WERI-Rb-1 (cell line): ENCODE results near the gene COL6A3.

ENCODE experiments used
- DNase-seq: peaks from one replicate; pipeline ENCODE4 v3.0.0-alpha.2; 2020
- H3K27ac ChIP-seq: fragments of 250-450 bp; sonication (Bioruptor Pico); 2 replicates; pipeline ENCODE4 v1.5.1; 2020; ENCODE audit warnings: mild to moderate bottlenecking, moderate library complexity
- H3K27me3 ChIP-seq: fragments of 250-450 bp; sonication (Bioruptor Pico); 2 replicates; pipeline ENCODE4 v1.5.1; 2021; ENCODE audit warnings: mild to moderate bottlenecking, low read depth, moderate library complexity; ENCODE audit not compliant: insufficient read depth, severe bottlenecking
- H3K36me3 ChIP-seq: fragments of 250-450 bp; sonication (Bioruptor Pico); 2 replicates; pipeline ENCODE4 v1.5.1; 2020; ENCODE audit warnings: mild to moderate bottlenecking, moderate library complexity
- H3K4me3 ChIP-seq: 2 replicates; pipeline ENCODE4 v1.5.1; 2011; ENCODE audit warnings: low read depth, mild to moderate bottlenecking, control low read depth, low read length
- H3K9me3 ChIP-seq: fragments of 250-450 bp; sonication (Bioruptor Pico); 2 replicates; pipeline ENCODE4 v1.5.1; 2021; ENCODE audit warnings: mild to moderate bottlenecking, moderate library complexity; ENCODE audit not compliant: severe bottlenecking
- CTCF ChIP-seq: IDR thresholded peaks from 2 replicates; pipeline ENCODE4 v1.5.1; 2011; ENCODE audit warnings: low read depth, mild to moderate bottlenecking, control low read depth, inconsistent platforms, low read length

COL6A3 gene

GRCh38 chr2:237438080-237438940 is 24.3 kb upstream of the COL6A3 start:
- Histone ChIP-seq H3K9me3 (no peaks in the 10 kb centered on the region), H3K27ac (no peak overlapping the region), H3K36me3 (no peaks in the 10 kb centered on the region), H3K4me3 (no peak overlapping the region), H3K27me3 (peaks cover 92% of the 10 kb centered on the region)
- no peak for DNase-seq
- TF ChIP-seq CTCF: no peak

GRCh38 chr2:237437566-237437965 is 23.6 kb upstream of the COL6A3 start:
- no peaks in the 10 kb centered on the region for H3K9me3 ChIP-seq
- DNase-seq: no peak
- no peaks in the 10 kb centered on the region for H3K36me3 ChIP-seq
- no peak overlapping the region for H3K27ac ChIP-seq
- H3K4me3 ChIP-seq: no peak overlapping the region
- no peak for TF ChIP-seq CTCF
- peaks cover 93% of the 10 kb centered on the region for H3K27me3 ChIP-seq

GRCh38 chr2:237435844-237436587 is 22.1 kb upstream of the COL6A3 start:
- Histone ChIP-seq H3K27me3 (peaks cover 95% of the 10 kb centered on the region), H3K4me3 (no peak overlapping the region), H3K27ac (no peak overlapping the region), H3K9me3 (no peaks in the 10 kb centered on the region), H3K36me3 (no peaks in the 10 kb centered on the region)
- DNase-seq: no peak
- no peak for TF ChIP-seq CTCF

GRCh38 chr2:237434866-237435311 is 20.9 kb upstream of the COL6A3 start:
- TF ChIP-seq CTCF: no peak
- Histone ChIP-seq H3K4me3 (no peak overlapping the region), H3K36me3 (no peaks in the 10 kb centered on the region), H3K27ac (no peak overlapping the region), H3K27me3 (peaks cover 86% of the 10 kb centered on the region), H3K9me3 (no peaks in the 10 kb centered on the region)
- no peak for DNase-seq

GRCh38 chr2:237433920-237434676 is 20.1 kb upstream of the COL6A3 start:
- H3K4me3 ChIP-seq: no peak overlapping the region
- TF ChIP-seq CTCF: no peak

More at GRCh38 chr2:237433920-237434676, 20.1 kb upstream of the COL6A3 start:
- Histone ChIP-seq H3K36me3 (no peaks in the 10 kb centered on the region), H3K9me3 (no peaks in the 10 kb centered on the region), H3K27ac (no peak overlapping the region), H3K27me3 (peaks cover 81% of the 10 kb centered on the region)
- no peak for DNase-seq
